Activated naive CD4-positive, alpha-beta T cell (primary cell): ENCODE data around the gene BRMS1.
"Not testable (repeated sequence)": the region's sequence is repeated elsewhere in the genome, so short reads cannot be mapped to it uniquely, and the experiment has no call there.

Experiments used
- DNase-seq, 4 experiments: peaks; one replicate each; lab custom pipeline; 2025; lab: John Stamatoyannopoulos, UW

BRMS1 gene

DNA sequence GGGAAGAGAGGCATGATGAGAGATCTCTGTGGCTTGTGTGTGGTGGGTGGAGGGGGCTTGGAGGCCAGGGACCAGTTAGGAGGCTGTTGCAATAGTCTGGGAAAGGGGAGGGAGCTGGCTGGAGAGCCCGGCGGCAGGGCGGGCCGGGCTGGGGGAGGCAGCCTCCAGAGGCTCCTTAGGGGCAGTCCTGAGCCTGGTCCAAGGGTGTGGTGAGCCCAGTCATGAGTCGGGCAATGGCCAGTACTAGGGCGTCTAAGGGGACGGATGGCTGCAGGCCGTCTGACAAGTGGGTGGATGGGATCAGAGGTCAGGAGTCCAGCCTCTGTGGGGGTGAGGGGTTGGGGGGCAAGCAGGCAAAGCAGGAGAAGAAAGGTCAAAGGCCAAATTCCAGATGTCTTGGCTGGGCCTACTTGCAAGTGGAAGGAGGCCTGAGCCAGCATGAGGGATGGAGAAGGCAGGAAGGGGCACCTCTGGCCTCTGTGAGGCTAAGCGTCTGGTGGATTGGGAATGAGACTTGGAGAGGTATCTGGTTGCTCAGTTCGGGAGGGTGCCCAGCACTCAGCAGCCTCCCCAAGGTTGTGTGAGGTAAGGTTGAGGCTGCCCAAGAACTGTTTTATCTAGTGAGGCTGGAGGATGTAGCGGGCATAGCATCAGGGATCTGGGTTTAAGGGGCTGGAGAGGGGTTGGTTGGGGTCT is 22.0 kb downstream of the BRMS1 start:
- DNase-seq = no peak

DNA sequence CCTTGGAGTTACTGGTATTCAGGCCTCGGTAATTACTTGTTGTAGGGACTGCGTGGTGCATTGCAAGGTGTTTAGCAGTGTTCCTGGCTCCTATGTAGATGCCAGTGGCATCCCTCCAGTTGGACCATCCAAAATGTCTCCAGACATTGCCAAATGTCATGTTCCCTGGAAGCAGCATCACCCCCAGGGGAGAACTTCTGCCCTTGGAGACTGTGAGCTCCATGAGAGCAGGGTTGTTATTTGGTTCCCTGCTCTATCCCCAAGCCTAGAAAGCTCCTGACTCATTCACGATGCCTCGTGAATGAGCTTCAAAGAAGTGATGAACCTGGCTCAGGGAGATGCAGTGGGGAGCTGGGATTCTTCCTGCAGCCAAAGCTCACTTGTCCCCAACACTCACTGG is 23.3 kb downstream of the BRMS1 start:
- no peak for DNase-seq

DNA sequence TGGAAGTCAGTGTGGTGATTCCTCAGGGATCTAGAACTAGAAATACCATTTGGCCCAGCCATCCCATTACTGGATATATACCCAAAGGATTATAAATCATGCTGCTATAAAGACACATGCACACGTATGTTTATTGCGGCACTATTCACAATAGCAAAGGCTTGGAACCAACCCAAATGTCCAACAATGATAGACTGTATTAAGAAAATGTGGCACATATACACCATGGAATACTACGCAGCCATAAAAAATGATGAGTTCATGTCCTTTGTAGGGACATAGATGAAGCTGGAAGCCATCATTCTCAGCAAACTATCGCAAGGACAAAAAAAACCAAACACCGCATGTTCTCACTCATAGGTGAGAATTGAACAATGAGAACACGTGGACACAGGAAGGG is 24.2 kb downstream of the BRMS1 start:
- not testable (repeated sequence) for DNase-seq

DNA sequence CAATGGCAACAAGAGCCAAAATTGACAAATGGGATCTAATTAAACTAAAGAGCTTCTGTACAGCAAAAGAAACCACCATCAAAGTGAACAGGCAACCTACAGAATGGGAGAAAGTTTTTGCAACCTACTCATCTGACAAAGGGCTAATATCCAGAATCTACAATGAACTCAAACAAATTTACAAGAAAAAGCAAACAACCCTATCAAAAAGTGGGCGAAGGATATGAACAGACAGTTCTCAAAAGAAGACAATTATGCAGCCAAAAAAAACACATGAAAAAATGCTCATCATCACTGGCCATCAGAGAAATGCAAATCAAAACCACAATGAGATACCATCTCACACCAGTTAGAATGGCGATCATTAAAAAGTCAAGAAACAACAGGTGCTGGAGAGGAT is 24.6 kb downstream of the BRMS1 start:
- DNase-seq = not testable (repeated sequence)

DNA sequence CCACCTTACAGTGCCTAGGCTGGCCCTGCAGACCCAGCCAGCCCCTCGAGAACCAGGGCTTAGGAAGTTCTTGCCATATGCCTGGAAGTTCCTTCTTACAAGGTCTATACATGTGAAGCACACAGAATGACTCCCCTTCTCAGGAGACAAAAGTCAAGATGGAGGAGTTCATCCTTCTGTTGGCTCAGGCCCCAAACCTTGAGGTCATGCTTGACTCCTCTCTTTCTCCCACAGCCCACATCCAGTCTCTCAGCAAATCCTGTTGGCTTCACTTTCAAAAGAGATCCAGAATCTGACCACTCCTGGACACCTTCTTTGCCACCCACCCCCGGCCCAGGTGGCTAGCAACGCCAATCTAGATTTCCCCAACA is 26.3 kb downstream of the BRMS1 start:
- no peak for DNase-seq

DNA sequence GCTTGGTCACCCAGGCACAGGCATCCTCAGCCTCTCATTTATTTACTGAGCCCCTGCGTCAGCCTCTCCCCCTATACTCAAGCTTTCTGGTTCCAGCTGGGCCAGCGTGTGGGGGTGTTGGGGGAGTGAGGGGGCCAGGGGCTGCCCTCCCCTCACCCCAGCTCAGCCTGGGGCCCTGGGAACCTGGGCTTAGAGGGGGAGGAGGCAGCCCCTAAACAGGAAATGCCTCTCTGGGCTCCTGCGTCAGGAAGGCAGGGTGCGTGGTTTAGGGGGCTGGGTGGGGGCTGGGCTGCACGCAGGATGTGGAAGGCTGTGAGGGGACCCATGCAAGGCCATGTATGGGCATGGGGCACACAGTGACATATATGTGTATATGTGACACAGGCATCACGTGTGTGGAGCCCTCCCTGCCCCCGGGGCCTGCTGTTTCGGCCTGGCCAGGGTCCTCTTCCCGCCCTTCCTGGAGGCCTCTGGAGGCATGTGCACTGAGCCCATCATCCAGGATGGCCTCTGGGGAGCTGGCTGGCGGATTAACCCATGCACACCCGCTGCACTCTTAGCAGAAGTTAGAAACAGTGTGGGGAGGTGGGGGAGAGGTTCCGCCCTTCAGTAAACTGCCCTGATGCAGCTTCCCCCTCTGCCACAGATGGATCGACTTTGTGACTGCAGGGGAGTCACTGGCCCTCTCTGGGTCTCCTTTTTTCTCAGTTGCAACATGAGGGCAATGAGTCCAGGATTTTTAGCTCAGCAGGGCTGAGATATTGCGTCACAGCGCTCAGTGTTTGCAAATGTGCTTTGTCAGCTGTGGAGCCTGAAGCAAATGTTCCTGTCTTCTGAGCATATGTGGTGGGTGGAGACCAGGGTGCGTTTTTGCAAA is 26.9 kb downstream of the BRMS1 start:
- peak in 2 of 4 experiments; percentile 50 to 67 for DNase-seq

DNA sequence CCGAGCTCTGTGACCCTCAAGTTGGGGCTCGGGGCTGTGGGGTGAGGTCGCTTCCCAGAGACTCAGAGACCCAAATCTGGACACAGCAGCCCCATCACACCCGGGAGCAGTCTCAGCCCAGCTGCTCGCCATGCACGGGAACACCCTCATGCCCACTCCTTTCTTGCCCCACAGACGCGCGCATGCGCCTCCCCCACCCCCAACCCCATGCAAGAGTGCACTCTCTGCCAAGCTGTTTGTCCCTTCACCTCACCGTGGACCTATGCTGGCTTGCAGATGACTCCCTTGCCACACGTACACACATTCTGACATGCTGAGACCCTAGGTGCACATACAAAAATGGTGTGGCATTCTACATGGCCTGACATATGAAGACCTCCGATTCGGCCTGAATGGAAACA is 27.6 kb downstream of the BRMS1 start:
- peak in 2 of 4 experiments; percentile 20 to 44 for DNase-seq

DNA sequence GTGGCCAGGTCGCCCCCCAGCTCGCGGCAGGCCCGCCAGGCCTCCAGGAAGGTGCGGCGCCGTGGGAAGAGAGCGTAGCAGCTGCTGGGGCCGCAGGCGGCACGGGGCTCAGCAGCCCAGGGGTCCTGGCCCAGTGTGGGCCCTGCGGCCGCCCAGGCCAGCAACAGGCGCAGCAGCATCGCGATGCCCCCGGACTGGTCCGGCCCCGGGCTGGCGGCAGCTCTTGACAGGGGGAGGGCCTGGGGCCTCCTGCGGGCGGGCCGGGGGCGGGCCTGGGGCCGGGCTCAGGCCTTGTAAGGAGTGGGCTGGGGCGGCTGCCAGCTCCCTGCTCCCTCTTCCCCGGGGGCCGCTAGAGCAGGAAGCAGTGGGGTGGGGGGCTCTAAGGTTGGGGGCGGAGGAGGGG is 28.1 kb downstream of the BRMS1 start, which contains the start of gene CD248:
Gene CD248, minus strand, starts transcription at position 196 of the 403 bp plus-strand sequence. Its CDS starts 17 bp downstream, at position 179.
- DNase-seq = peak in 1 of 4 experiments; percentile 28

DNA sequence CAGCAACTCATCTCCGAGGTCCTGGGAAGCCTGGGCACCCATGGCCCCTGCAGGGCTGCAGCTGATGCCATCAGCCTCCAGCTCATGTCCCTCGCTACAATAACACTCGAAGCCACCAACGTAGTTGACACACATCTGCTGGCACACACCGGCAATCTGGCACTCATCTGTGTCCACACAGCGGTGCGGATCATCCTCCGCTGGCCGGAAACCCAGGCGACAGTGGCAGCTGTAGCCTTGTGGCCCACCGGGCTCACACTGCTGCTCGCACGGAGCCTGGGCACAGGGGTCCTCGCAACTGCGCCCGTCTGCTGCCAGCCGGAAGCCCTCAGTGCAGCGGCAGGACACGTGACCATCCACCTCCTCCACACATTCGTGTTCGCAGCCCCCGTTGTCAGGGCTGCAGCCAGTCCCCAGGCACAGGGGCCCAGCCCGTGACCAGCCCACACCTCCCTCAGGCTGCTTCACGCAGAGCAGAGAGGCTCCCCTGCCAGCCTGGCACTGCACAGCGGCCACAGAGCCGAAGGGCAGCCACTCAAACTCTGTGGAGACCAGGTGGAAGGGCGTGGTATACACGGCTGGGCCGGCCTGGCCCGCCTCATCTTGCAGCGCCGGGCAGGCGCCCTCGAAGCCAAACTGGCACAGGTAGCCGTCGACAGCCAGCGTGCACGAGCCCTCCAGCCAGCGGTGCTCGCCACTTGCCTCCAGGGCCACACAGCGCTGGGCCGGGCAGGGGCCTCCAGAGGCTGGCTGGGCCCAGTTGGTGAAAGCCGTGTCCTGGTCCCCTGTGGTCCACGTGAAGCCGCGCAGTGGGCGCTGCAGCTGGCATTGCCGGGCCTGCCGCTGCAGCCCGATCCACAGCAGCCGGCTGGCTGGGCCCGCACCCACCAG is 28.7 kb downstream of the BRMS1 start:
- DNase-seq = no peak

DNA sequence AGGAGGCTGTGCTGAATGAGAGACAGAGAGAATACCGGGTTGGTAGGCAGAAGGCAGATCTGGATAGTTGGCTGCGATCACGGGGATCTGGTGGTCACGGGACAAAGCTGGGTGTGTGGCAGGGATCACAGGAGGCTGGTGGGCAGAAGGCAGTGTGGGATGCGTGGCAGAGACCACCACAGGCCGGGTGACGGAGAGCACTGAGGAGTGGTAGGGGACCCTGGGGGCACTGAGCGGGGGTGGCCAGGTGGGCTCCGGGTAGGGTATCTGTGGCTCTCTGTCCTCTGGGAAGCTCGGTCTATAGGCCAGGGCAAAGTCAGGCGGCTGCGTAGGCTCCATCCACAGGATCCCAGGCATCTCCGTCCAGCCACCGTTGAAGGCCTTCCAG is 29.4 kb downstream of the BRMS1 start:
- DNase-seq = no peak

DNA sequence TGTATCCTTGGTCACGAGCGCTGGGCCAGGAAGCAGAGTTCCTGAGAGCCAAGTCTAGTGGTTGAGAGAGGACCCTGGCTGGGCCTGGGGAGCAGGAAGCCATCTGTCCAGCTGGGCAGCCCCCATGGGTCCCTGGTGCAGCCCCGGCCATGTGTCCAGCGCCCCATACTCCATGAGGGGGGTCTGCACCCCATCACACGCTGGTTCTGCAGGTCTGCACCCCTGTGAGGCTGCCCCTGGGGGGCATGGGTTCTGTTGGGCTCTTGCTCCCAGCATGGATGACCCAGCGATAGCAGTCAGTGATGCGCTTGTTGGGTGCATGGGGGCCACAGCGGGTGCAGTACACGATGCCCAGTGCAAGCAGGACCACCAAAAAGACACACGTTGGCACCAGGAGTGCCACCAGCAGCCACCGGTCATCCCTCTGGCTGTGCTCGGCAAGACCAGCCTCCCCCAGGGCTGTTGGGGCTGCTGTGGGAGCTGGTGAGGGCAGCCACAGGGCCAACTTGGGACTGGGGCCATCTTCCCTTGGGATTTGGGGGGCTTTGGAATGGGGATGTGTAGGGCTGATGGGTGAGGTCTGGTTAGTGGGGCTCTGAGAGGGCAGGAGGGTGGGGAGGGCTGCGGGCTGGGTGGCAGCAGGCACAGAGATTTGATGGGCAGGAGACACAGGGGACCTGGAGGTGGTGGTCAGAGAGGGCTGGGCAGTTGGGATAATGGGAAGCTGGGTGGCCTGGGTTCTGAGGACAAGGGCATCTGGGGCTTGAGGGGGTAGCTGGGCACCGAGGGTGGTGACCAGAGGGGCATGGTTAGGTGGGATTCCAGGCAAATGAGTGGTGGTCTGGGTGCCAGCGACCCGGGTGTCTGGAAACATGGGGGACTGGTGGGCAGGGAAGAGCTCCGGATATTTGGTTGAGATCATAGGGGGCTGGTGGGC is 30.1 kb downstream of the BRMS1 start:
- DNase-seq = no peak

DNA sequence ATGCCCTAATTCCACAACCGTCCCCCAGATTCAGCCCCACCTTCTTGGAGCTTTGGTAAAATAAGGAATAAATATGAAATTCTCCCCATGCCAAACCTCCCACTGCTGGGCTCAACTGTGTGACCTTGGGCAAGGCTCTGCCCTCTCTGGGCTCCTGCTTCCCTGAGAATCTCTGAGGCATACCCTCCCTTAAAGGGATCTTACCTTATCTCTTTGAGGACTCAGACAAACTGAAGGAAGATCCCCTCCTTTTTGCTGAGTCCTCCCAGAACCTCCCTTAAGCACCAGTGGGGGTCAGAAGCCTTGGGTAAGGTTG is 30.8 kb downstream of the BRMS1 start:
- no peak for DNase-seq

DNA sequence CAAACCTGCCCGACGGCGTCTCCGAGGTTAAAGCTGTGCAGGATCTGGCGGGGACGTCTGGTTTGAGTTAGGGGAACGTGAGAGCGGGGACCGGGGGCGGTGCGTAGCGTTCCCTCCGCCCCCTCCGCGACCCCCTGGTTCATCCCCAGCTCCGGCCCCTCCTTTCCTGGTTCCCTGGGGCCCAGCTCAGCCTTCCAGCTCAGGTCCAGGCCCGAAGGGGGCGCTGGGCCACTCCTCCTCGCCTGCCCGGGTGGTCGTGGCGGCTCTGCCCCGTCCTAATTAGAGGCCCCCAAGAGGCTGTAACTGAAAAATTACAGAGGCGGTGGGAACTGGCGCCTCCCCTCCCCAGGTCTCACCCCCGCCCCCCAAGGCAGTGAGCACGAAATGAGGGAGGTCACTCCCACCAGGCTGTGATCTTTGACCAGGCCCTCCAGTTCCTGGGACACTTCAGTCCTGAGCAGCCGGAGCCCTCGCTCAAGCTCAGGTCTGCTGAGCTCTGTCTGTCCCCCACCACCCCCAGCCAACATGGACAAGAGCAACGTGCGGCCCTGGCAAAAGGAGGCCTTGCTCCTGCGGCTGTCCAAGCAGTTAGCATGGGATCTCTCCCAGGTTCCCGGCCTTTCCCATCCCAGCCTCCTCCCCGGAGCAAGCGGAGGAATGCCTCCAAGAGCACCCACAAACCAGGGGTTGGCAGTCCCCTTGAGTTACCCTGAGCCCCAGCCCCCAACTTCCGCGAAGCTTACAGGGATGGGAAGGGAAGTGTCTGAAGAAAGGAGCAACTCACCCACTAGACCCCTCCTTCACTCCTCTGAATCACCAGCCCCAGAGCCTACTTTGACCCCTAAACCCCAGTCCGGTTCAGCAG is 31.4 kb downstream of the BRMS1 start:
- no peak for DNase-seq

DNA sequence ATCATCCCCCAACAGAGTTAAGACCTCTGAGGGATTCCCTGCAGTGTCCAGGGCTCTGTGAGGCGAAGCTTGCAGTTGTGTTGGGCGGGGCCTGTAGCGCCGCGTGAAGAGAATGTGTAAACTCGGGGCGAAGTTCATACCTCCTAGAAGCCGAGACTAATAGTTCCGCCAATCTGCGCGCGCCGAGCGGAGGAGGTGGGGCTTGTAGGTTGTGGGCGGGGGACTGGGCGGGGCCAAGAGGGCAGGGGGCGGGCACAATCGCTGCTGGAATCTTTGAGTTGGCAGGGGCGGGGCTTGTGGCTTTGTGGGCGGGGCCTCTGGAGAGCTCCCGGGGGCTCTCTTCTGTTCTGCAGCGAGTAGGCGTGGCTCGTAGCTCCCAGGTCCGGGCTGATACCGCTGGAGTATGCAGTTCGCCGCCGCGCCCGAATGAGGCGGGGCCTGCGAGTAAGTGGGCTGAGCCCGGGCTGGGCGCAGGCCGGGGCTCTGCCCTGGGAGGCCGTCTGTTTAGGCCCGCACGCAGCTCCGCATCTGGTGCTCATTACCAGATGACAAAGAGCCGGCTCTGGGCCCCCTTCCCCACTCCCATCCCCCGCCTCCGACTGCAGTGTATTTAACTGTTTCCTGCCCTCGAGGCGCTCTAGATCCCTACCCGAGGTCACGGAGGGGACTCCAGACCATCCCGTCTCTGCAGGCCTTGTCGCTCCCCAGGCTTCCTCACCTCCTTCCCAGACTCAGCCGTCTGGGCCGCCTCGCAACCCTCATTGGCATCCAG is 32.2 kb downstream of the BRMS1 start:
- peak; percentile 94 to 100 (median 98) for DNase-seq

DNA sequence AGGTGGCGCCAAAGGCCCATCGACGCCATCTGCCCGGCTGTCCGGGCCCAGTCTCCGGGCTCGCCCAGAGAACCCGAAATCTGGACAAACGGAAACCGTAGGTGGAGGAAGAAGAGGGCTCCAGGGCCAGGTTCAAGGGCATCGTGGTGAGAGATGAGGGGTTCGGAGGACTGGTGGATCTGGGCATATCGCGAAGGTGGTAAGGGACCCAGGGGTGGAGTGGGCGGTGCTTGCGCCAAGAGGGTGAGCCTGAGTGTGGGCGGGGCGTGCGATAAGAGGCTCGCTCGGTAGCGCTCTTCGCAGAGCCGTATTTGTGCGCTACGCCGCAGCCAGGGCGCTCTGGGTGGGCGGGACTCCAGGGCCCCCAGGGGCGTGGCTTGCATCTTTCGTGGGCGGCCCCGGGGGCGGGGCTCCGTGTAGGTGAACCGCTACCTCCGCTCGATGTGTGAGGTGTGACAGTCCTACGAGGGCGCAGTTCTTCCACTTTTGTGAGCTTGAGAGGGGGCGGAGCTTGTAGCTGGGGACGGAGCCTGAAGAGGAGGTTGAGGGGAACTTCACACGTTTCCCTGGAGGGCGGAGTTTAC is 32.8 kb downstream of the BRMS1 start:
- DNase-seq = peak; percentile 80 to 99 (median 94)

DNA sequence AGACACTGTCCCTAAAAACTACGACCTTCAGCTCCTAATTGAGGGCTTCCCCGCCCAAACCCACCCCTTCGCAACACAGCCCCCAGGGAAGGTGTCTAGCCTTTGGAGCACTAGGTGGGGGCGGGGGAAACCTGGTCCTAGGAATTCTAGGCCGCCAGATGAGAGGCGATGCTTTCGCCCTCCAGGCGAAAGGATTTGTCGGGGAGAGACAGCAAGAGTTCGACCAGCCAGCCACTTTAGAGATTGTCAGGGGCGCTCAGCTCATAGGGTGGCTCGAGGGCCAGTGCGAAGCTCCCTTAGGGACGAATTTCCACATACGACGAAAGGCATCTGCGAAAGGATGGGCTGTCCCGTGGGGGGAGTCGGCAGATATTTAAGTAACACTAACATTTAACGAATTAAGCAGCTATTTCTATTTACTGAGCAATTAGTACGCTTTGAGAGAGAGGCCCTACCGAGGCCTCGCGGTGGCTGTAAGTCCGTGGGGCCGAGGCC is 33.4 kb downstream of the BRMS1 start:
- DNase-seq = no peak

DNA sequence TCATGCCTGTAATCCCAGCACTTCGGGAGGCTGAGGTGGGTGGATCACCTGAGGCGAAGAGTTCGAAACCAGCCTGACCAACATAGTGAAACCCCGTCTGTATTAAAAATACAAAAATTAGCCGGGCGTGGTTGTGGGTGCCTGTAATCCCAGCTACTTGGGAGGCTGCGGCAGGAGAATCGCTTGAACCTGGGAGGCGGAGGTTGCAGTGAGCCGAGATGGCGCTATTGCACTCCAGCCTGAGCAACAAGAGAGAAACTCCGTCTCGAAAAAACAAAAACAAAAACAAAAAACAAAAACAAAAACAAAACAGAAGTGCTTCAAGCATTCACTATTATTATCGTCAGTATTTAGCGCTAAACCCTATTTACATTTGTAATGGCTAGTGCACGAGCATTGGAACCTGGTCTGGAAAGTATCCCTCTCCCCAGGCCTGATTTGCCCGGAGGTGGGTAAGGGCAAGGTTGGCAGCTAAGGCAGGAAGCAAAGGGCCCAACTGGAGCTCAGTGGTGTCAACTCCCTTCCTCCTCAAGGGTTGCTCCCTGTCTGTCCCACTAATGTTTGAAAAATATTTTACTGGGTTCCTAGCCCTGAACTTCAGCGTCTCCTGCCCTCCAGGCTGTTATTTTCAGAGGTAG is 34.0 kb downstream of the BRMS1 start:
- not testable (repeated sequence) for DNase-seq

DNA sequence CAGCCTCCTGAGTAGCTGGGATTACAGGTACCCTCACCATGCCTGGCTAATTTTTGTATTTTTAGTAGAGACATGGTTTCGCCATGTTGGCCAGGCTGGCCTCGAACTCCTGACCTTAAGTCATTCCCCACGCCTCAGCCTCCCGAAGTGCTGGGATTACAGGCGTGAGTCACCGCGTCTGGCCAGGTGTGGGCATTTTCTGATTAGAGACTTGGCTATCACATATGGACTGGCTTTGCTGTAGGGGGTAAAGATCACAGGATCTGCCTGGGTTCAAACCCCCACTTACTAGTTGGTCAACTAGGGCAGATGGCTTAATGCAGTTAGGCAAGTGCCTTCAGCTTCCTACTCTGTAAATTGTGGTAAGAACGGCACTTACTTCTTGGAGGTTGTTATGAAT is 34.6 kb downstream of the BRMS1 start:
- DNase-seq = no peak
